ENCODE data around the gene KNDC1.

DNA sequence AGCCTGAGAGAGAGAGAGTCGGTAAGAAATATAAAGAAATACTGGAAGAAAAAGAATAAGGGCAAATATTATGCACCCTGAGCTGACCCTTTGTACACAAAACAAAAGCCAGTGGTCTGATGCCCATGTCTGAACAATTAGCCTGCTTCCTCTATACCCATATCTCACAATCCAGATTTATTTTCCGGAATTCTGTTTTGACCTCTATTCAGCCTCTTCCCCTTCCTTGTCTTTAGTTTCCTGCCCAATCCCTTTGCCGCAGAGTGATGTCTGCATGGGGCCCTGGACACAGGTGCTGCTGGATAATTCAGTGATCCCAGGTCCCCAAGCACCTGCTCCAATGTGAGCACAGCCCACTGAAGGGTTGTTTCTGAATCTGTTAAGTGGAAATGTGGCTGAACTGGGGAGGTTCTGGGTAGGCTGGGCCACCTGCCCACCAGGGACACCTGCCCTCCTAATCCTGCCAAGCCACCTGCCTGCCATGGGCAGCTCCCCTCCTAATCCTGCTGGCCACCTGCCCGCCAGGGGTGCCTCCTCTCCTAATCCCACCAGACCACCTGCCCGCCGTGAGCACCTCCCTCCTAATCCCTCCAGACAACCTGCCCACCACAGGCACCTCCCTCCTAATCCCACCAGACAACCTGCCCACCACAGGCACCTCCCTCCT lies 49.3 kb upstream of the KNDC1 start:
- TF ChIP-seq POLR2A (IDR thresholded peaks at IDR 0.05; ENCODE audit: low read depth, low read length): no peak
- TF ChIP-seq, protein P1, sequence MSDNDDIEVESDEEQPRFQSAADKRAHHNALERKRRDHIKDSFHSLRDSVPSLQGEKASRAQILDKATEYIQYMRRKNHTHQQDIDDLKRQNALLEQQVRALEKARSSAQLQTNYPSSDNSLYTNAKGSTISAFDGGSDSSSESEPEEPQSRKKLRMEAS (IDR thresholded peaks at IDR 0.05; ENCODE audit: insufficient read depth, insufficient read length): no peak
